IMR-90 (cell line): Measurements from ENCODE around the gene DNAJB12. TPM values are rescaled to one million over a fixed set of nuclear protein-coding genes. Genes with fewer than 3 reads are reported as not detected.
"Not testable (repeated sequence)": the region's sequence is repeated elsewhere in the genome, so short reads cannot be mapped to it uniquely, and the experiment has no call there.

ENCODE experiments used
- ATAC-seq: fragments of 200-7000 bp; cut with Tn5 transposase; 2 replicates; pipeline ENCODE4 v1.9.1; 2020; ENCODE audit warnings: low read depth, mild to moderate bottlenecking, moderate library complexity
- BruUV-seq: library from RNA; stranded (reverse); fragments of 400-500 nt; replicated peaks from 2 replicates; lab custom pipeline; 2021; lab: Mats Ljungman, UMichigan
- CTCF ChIA-PET: fragments of 300-600 bp; formaldehyde crosslinking; extraction: SDS; loops from one replicate; lab custom pipeline; 2021; ENCODE audit warnings: antibody characterized with exemption; lab: Yijun Ruan, JAX
- POLR2A ChIA-PET: fragments of 300-600 bp; sonication (Branson Sonifier 250); formaldehyde crosslinking; loops from one replicate; lab custom pipeline; 2022; ENCODE audit warnings: antibody characterized with exemption; ENCODE audit not compliant: unreplicated experiment; lab: Charles Lee
- DNase-seq: peaks from one replicate; pipeline ENCODE4 v3.0.0; 2013
- H2AFZ ChIP-seq: replicated peaks from 2 replicates; pipeline ENCODE3; 2013; ENCODE audit warnings: low read length, mild to moderate bottlenecking; ENCODE audit not compliant: poor library complexity
- H2AK5ac ChIP-seq: 2 replicates; pipeline ENCODE4 v1.6.1; 2013; ENCODE audit warnings: low read depth, low read length, inconsistent platforms
- H2AK9ac ChIP-seq: replicated peaks from 2 replicates; pipeline ENCODE3; 2013; ENCODE audit warnings: mild to moderate bottlenecking, low read depth, low read length, moderate library complexity; ENCODE audit not compliant: poor library complexity
- H2BK120ac ChIP-seq: 2 replicates; pipeline ENCODE4 v1.6.1; 2013; ENCODE audit warnings: low read depth, low read length, inconsistent platforms
- H2BK15ac ChIP-seq: 3 replicates; pipeline ENCODE4 v1.6.1; 2013; ENCODE audit warnings: low read depth, low read length, inconsistent platforms
- H2BK20ac ChIP-seq: 2 replicates; pipeline ENCODE4 v1.6.1; 2013; ENCODE audit warnings: low read depth, mild to moderate bottlenecking, inconsistent platforms, low read length, moderate library complexity
- H2BK5ac ChIP-seq: 2 replicates; pipeline ENCODE4 v1.6.1; 2013; ENCODE audit warnings: mild to moderate bottlenecking, low read depth, low read length, inconsistent platforms; ENCODE audit not compliant: poor library complexity, severe bottlenecking
- H3K14ac ChIP-seq: replicated peaks from 2 replicates; pipeline ENCODE4 v1.6.1; 2013; ENCODE audit warnings: low read depth, low read length, inconsistent platforms
- H3K18ac ChIP-seq: 2 replicates; pipeline ENCODE4 v1.6.1; 2013; ENCODE audit warnings: low read depth, low read length, control low read depth
- H3K23ac ChIP-seq: 2 replicates; pipeline ENCODE4 v1.6.1; 2013; ENCODE audit warnings: low read depth, low read length, inconsistent platforms
- H3K27ac ChIP-seq: 2 replicates; pipeline ENCODE4 v1.5.1; 2013; ENCODE audit warnings: mild to moderate bottlenecking, control low read depth, low read length; ENCODE audit not compliant: insufficient read depth
- H3K27me3 ChIP-seq: 2 replicates; pipeline ENCODE4 v1.6.1; 2013; ENCODE audit warnings: low read length; ENCODE audit not compliant: control insufficient read depth, insufficient read depth
- H3K36me3 ChIP-seq: 2 replicates; pipeline ENCODE4 v1.6.1; 2013; ENCODE audit warnings: low read length, mixed read lengths; ENCODE audit not compliant: control insufficient read depth, insufficient read depth
- H3K4ac ChIP-seq: 2 replicates; pipeline ENCODE4 v1.6.1; 2013; ENCODE audit warnings: low read depth, low read length, inconsistent platforms
- H3K4me1 ChIP-seq: 2 replicates; pipeline ENCODE4 v1.6.1; 2013; ENCODE audit warnings: low read length, mixed read lengths; ENCODE audit not compliant: control insufficient read depth, insufficient read depth
- H3K4me2 ChIP-seq: 2 replicates; pipeline ENCODE4 v1.6.1; 2013; ENCODE audit warnings: low read depth, mild to moderate bottlenecking, control low read depth, low read length, moderate library complexity
- H3K4me3 ChIP-seq: 2 replicates; pipeline ENCODE4 v1.5.1; 2013; ENCODE audit warnings: low read depth, mild to moderate bottlenecking, control low read depth, low read length, moderate library complexity; ENCODE audit not compliant: insufficient read depth
- H3K56ac ChIP-seq: 2 replicates; pipeline ENCODE4 v1.6.1; 2013; ENCODE audit warnings: low read length, inconsistent platforms; ENCODE audit not compliant: insufficient read depth; ENCODE audit errors: extremely low read depth
- H3K79me1 ChIP-seq, 2 experiments: 2 replicates each; pipeline ENCODE4 v1.6.1; 2013; ENCODE audit warnings: low read length in 2 of 2, inconsistent platforms in 1 of 2, low read depth in 1 of 2
- H3K9ac ChIP-seq: 2 replicates; pipeline ENCODE4 v1.6.1; 2013; ENCODE audit warnings: low read depth, low read length, control low read depth
- H3K9me1 ChIP-seq: 2 replicates; pipeline ENCODE4 v1.6.1; 2013; ENCODE audit warnings: low read length, inconsistent platforms; ENCODE audit not compliant: insufficient read depth
- H3K9me3 ChIP-seq: 2 replicates; pipeline ENCODE4 v1.6.1; 2013; ENCODE audit warnings: low read length; ENCODE audit not compliant: control insufficient read depth, insufficient read depth
- H4K20me1 ChIP-seq: 2 replicates; pipeline ENCODE4 v1.6.1; 2013; ENCODE audit warnings: low read length, inconsistent platforms; ENCODE audit not compliant: insufficient read depth
- H4K5ac ChIP-seq: 2 replicates; pipeline ENCODE4 v1.6.1; 2013; ENCODE audit warnings: mild to moderate bottlenecking, low read depth, low read length, control low read depth
- H4K8ac ChIP-seq, 2 experiments: 2 replicates each; pipeline ENCODE4 v1.6.1; 2013; ENCODE audit warnings: low read depth in 2 of 2, low read length in 2 of 2, control low read depth in 1 of 2, inconsistent platforms in 1 of 2
- H4K91ac ChIP-seq: 2 replicates; pipeline ENCODE4 v1.6.1; 2013; ENCODE audit warnings: low read depth, low read length, inconsistent platforms; ENCODE audit not compliant: insufficient read depth
- RCOR1 ChIP-seq: IDR thresholded peaks from 2 replicates; pipeline ENCODE4 v1.6.1; 2012; ENCODE audit warnings: mild to moderate bottlenecking, low read length, improper control_type of control experiment; ENCODE audit not compliant: insufficient replicate concordance
- WGBS, 2 experiments: methylation state at CpG; one replicate each; pipeline versions ENCODE4 v1.1.5 to v1.1.7; 2013; ENCODE audit warnings: missing lambda C conversion rate in 2 of 2; ENCODE audit not compliant: insufficient read length in 1 of 2; ENCODE audit errors: extremely low coverage in 2 of 2; 5-methylcytosine and 5-hydroxymethylcytosine counted together
- dilution Hi-C: fragments of 300-500 bp; cut with HindIII; formaldehyde crosslinking; loops from one replicate; pipeline ENCODE4 v1.14.3; 2018; ENCODE audit warnings: low sequenced_read_pairs; ENCODE audit not compliant: unreplicated experiment
- in situ Hi-C: fragments of 300-500 bp; cut with MboI; formaldehyde crosslinking; loops from 3 replicates; pipeline ENCODE4 v1.14.3; 2019; ENCODE audit warnings: low sequenced_read_pairs, inconsistent platforms, mixed read lengths
- intact Hi-C: fragments of 100-400 bp; cut with micrococcal nuclease; formaldehyde crosslinking; loops from 2 replicates; pipeline ENCODE4 v1.10.0; 2022
- polyA plus RNA-seq, 3 experiments: library from polyadenylated mRNA; depleted of rRNA; stranded (reverse); fragments of >200 nt; gene quantifications; 2 replicates each; pipeline ENCODE4 v1.2.3, GENCODE V29; 2012; ENCODE audit warnings: low replicate concordance in 1 of 3
- total RNA-seq: library from RNA; depleted of rRNA; stranded (reverse); fragments of >200 nt; gene quantifications from 2 replicates; pipeline ENCODE4 v1.2.3, GENCODE V29; 2012

DNAJB12 gene
- total and polyA plus RNA-seq, 2 of the 4 experiments (the other 2 are of a cell fraction): 18.3 to 24.0 TPM

- Histone ChIP-seq H3K9me1 (peaks cover 16% of the 10 kb centered on the region), H2AFZ (peak overlapping the region; percentile 92), H2AK9ac (peak overlapping the region; percentile 96), H3K4ac (peak overlapping the region; percentile 97), H4K8ac (peak overlapping the region; percentile 82 to 92; a peak in 3 of 4 replicates), H4K91ac (peak overlapping the region; percentile 92; the same call in 1 of the 2 replicates), H3K4me2 (peak overlapping the region; percentile 80), H2BK20ac (peak overlapping the region; percentile 23; the same call in 1 of the 2 replicates), H3K79me1 (peaks cover 0 to 10% of the 10 kb centered on the region in 2 experiments; a peak in 2 of 4 replicates), H3K27ac (peak overlapping the region; percentile 85), H4K5ac (peak overlapping the region; percentile 63), H3K23ac (peak overlapping the region; percentile 83; the same call in 1 of the 2 replicates), H3K18ac (peak overlapping the region; percentile 44; the same call in 1 of the 2 replicates), H3K14ac (peak overlapping the region; percentile 79), H2BK15ac (peak overlapping the region; percentile 24; the same call in 1 of the 3 replicates), H2BK120ac (peak overlapping the region; percentile 86; the same call in 1 of the 2 replicates), H3K9ac (peak overlapping the region; percentile 71; the same call in 1 of the 2 replicates), H2BK5ac (peak overlapping the region; percentile 85), H2AK5ac (peak overlapping the region; percentile 86; the same call in 1 of the 2 replicates)
- H3K36me3 ChIP-seq, H3K27me3 ChIP-seq, H4K20me1 ChIP-seq, H3K4me1 ChIP-seq, intact Hi-C loops, in situ Hi-C loops, dilution Hi-C loops, DNase-seq, H3K56ac ChIP-seq, H3K9me3 ChIP-seq, ATAC-seq, H3K4me3 ChIP-seq, BruUV-seq: not testable (repeated sequence)
- CTCF ChIA-PET: interaction anchor here (0.7 kb wide), 1 partner anchor 1012 kb away, joined by 5 read pairs; no protein-coding TSS in a partner anchor
- POLR2A ChIA-PET: interaction anchor here (1.0 kb wide), 1 partner anchor 19 kb away, joined by 3 read pairs; no protein-coding TSS in a partner anchor
- 67% methylated on average over 5 of the region's 19 CpGs; no CpG with 5 or more reads in 1 of the 2 experiments for WGBS, 2 experiments
- TF ChIP-seq RCOR1: peak; percentile 6
Observed at GRCh38 chr10:72296829-72297280, 57.9 kb downstream of the DNAJB12 start.
